H9 (cell line): ENCODE data around the gene STXBP6. TPM values are rescaled to one million over a fixed set of nuclear protein-coding genes. Genes with fewer than 3 reads are reported as not detected.

Source experiments
- DNase-seq: peaks from one replicate; pipeline ENCODE4 v3.0.0-alpha.2; 2017
- H2AFZ ChIP-seq: one replicate; pipeline ENCODE4 v1.6.1; 2013; ENCODE audit warnings: mild to moderate bottlenecking, low read length, control low read depth, moderate library complexity
- H2AK5ac ChIP-seq: 2 replicates; pipeline ENCODE4 v1.6.1; 2013; ENCODE audit warnings: low read length, control low read depth, mixed read lengths; ENCODE audit not compliant: insufficient read length
- H2BK120ac ChIP-seq: one replicate; pipeline ENCODE4 v1.6.1; 2013; ENCODE audit warnings: low read depth, mild to moderate bottlenecking, low read length, control low read depth, inconsistent platforms; ENCODE audit not compliant: poor library complexity, severe bottlenecking
- H2BK12ac ChIP-seq: 2 replicates; pipeline ENCODE4 v1.6.1; 2013; ENCODE audit warnings: low read length, control low read depth, mixed read lengths, low read depth; ENCODE audit not compliant: insufficient read length
- H2BK15ac ChIP-seq: 2 replicates; pipeline ENCODE4 v1.6.1; 2013; ENCODE audit warnings: low read depth, low read length, control low read depth
- H2BK20ac ChIP-seq: one replicate; pipeline ENCODE4 v1.6.1; 2013; ENCODE audit warnings: low read depth, mild to moderate bottlenecking, low read length, control low read depth, inconsistent platforms; ENCODE audit not compliant: poor library complexity, severe bottlenecking
- H2BK5ac ChIP-seq: 2 replicates; pipeline ENCODE4 v1.6.1; 2013; ENCODE audit warnings: low read length, control low read depth, mixed read lengths; ENCODE audit not compliant: insufficient read length
- H3K14ac ChIP-seq: 2 replicates; pipeline ENCODE4 v1.6.1; 2013; ENCODE audit warnings: low read length, control low read depth; ENCODE audit not compliant: insufficient read depth
- H3K18ac ChIP-seq: 2 replicates; pipeline ENCODE4 v1.6.1; 2013; ENCODE audit warnings: low read depth, mild to moderate bottlenecking, mixed read lengths, low read length, control low read depth; ENCODE audit not compliant: insufficient read length
- H3K23ac ChIP-seq: 2 replicates; pipeline ENCODE4 v1.6.1; 2013; ENCODE audit warnings: low read length, control low read depth, mixed read lengths, low read depth; ENCODE audit not compliant: insufficient read length
- H3K23me2 ChIP-seq: 2 replicates; pipeline ENCODE4 v1.6.1; 2013; ENCODE audit warnings: low read depth, mild to moderate bottlenecking, mixed read lengths, low read length, control low read depth; ENCODE audit not compliant: insufficient read length, poor library complexity, severe bottlenecking
- H3K27ac ChIP-seq: 2 replicates; pipeline ENCODE4 v1.5.1; 2013; ENCODE audit warnings: low read length, control low read depth, mixed read lengths, low read depth; ENCODE audit not compliant: insufficient read length
- H3K27me3 ChIP-seq: 2 replicates; pipeline ENCODE4 v1.6.1; 2013; ENCODE audit warnings: low read length, control low read depth, inconsistent platforms; ENCODE audit not compliant: insufficient read depth
- H3K4ac ChIP-seq: 2 replicates; pipeline ENCODE4 v1.6.1; 2013; ENCODE audit warnings: low read depth, mild to moderate bottlenecking, control low read depth, inconsistent platforms, low read length, moderate library complexity
- H3K4me1 ChIP-seq: 2 replicates; pipeline ENCODE4 v1.6.1; 2013; ENCODE audit warnings: low read length, control low read depth, inconsistent platforms; ENCODE audit not compliant: insufficient read depth
- H3K4me2 ChIP-seq: 2 replicates; pipeline ENCODE4 v1.6.1; 2013; ENCODE audit warnings: low read length, control low read depth, mixed read lengths; ENCODE audit not compliant: insufficient read length, insufficient read depth
- H3K56ac ChIP-seq: 2 replicates; pipeline ENCODE4 v1.6.1; 2013; ENCODE audit warnings: low read depth, mild to moderate bottlenecking, mixed read lengths, low read length, control low read depth; ENCODE audit not compliant: insufficient read length
- H3K79me1 ChIP-seq: 2 replicates; pipeline ENCODE4 v1.6.1; 2013; ENCODE audit warnings: low read depth, mild to moderate bottlenecking, moderate library complexity, low read length, control low read depth, inconsistent platforms; ENCODE audit not compliant: insufficient read depth, poor library complexity, severe bottlenecking
- H3K79me2 ChIP-seq: 2 replicates; pipeline ENCODE4 v1.6.1; 2013; ENCODE audit warnings: low read length, control low read depth, inconsistent platforms; ENCODE audit not compliant: insufficient read depth
- H3K9ac ChIP-seq: 2 replicates; pipeline ENCODE4 v1.6.1; 2013; ENCODE audit warnings: low read length, control low read depth, mixed read lengths; ENCODE audit not compliant: insufficient read length; ENCODE audit errors: extremely low read depth
- H3K9me3 ChIP-seq: one replicate; pipeline ENCODE4 v1.6.1; 2013; ENCODE audit warnings: low read depth, low read length, inconsistent platforms; ENCODE audit not compliant: control insufficient read depth
- H3T11ph ChIP-seq: one replicate; pipeline ENCODE4 v1.6.1; 2013; ENCODE audit warnings: mild to moderate bottlenecking, low read length, control low read depth, inconsistent platforms
- H4K20me1 ChIP-seq: one replicate; pipeline ENCODE4 v1.6.1; 2013; ENCODE audit not compliant: control insufficient read depth, insufficient read length, insufficient read depth
- H4K5ac ChIP-seq: 2 replicates; pipeline ENCODE4 v1.6.1; 2013; ENCODE audit warnings: low read depth, mild to moderate bottlenecking, mixed read lengths, low read length, control low read depth; ENCODE audit not compliant: insufficient read length
- H4K8ac ChIP-seq: replicated peaks from 2 replicates; pipeline ENCODE4 v1.6.1; 2013; ENCODE audit warnings: low read length, control low read depth, mixed read lengths, low read depth; ENCODE audit not compliant: insufficient read length
- H4K91ac ChIP-seq: 2 replicates; pipeline ENCODE4 v1.6.1; 2013; ENCODE audit warnings: low read depth, mild to moderate bottlenecking, moderate library complexity, mixed read lengths, low read length, control low read depth; ENCODE audit not compliant: insufficient read length
- H3K27ac Mint-ChIP-seq, 3 experiments: 2 replicates in 2 of 3; 3 replicates in 1 of 3; pipeline ENCODE4 v1.8.0; 2020 to 2021; ENCODE audit warnings: mixed read lengths in 3 of 3, mild to moderate bottlenecking in 1 of 3, moderate library complexity in 1 of 3
- H3K27me3 Mint-ChIP-seq: 2 replicates; pipeline ENCODE4 v1.8.0; 2021; ENCODE audit warnings: low read depth, mild to moderate bottlenecking, moderate library complexity, mixed read lengths
- H3K36me3 Mint-ChIP-seq, 3 experiments: 2 replicates in 2 of 3; 3 replicates in 1 of 3; pipeline ENCODE4 v1.8.0; 2020 to 2021; ENCODE audit warnings: low read depth in 3 of 3, mixed read lengths in 3 of 3; ENCODE audit not compliant: insufficient read depth in 1 of 3
- H3K4me1 Mint-ChIP-seq, 2 experiments: 2 replicates each; pipeline ENCODE4 v1.8.0; 2020; ENCODE audit warnings: mixed read lengths in 2 of 2
- H3K4me3 Mint-ChIP-seq, 2 experiments: 2 replicates in 1 of 2; 3 replicates in 1 of 2; pipeline ENCODE4 v1.8.0; 2020 to 2021; ENCODE audit warnings: mild to moderate bottlenecking in 2 of 2, mixed read lengths in 2 of 2, moderate library complexity in 1 of 2
- H3K9me3 Mint-ChIP-seq, 2 experiments: 2 replicates in 1 of 2; 3 replicates in 1 of 2; pipeline ENCODE4 v1.8.0; 2020; ENCODE audit warnings: mild to moderate bottlenecking in 2 of 2, mixed read lengths in 2 of 2, moderate library complexity in 1 of 2
- CTCF ChIP-seq: fragments of 200-600 bp; sonication (generic); conservative IDR thresholded peaks from 3 replicates; pipeline ENCODE4 v1.8.0; 2021; ENCODE audit warnings: antibody characterized with exemption, mild to moderate bottlenecking
- WGBS: extraction: QIAGEN DNeasy Blood & Tissue Kit; methylation state at CpG from one replicate; pipeline ENCODE4 v1.1.7; 2013; ENCODE audit warnings: missing lambda C conversion rate, low lambda C conversion rate, mixed read lengths; ENCODE audit not compliant: insufficient read length; ENCODE audit errors: extremely low coverage; 5-methylcytosine and 5-hydroxymethylcytosine counted together
- total RNA-seq: library from RNA; stranded (reverse); gene quantifications from 2 replicates; pipeline ENCODE4 v1.2.1, GENCODE V29; 2021

STXBP6 gene
- total RNA-seq, 1 experiment from 2014 or later: 3.6 TPM

- Histone ChIP-seq H3K9ac (no peak overlapping the region), H3T11ph (no peak overlapping the region), H3K79me2 (0 out of 2 replicates have a peak, but pooled peaks cover 2% of the 10 kb centered on the region), H2BK5ac (no peak overlapping the region), H3K4ac (no peak overlapping the region), H3K23me2 (no peaks in the 10 kb centered on the region), H3K23ac (no peak overlapping the region), H4K91ac (no peak overlapping the region), H3K9me3 (no peaks in the 10 kb centered on the region), H3K79me1 (no peaks in the 10 kb centered on the region), H4K5ac (no peak overlapping the region), H3K14ac (no peak overlapping the region), H3K56ac (no peak overlapping the region), H4K20me1 (no peaks in the 10 kb centered on the region), H3K4me2 (no peak overlapping the region), H2AFZ (no peak overlapping the region), H2AK5ac (no peak overlapping the region), H3K4me1 (no peaks in the 10 kb centered on the region; the same call in 1 of the 2 replicates), H4K8ac (no peak overlapping the region), H2BK12ac (no peak overlapping the region), H3K27me3 (no peaks in the 10 kb centered on the region), H3K27ac (no peak overlapping the region), H2BK20ac (no peak overlapping the region), H2BK120ac (no peak overlapping the region), H3K18ac (no peak overlapping the region), H2BK15ac (no peak overlapping the region)
- peaks cover 2% of the 10 kb centered on the region; the same call in 1 of the 2 replicates for H3K27me3 Mint-ChIP-seq
- no peak for DNase-seq
- H3K36me3 Mint-ChIP-seq: no peaks in the 10 kb centered on the region
- WGBS: no CpG with 5 or more reads among the region's 8 CpGs
- no peak for TF ChIP-seq CTCF
- no peaks in the 10 kb centered on the region for H3K9me3 Mint-ChIP-seq
- peaks cover 0 to 6% of the 10 kb centered on the region in 2 experiments; a peak in 1 of 4 replicates for H3K4me1 Mint-ChIP-seq
- no peak overlapping the region for H3K4me3 Mint-ChIP-seq
- no peak overlapping the region for H3K27ac Mint-ChIP-seq
These were observed 59.9 kb downstream of the STXBP6 start for GRCh38 chr14:24990050-24990449.
